GM23338 (cell line): ENCODE results near the gene TTC3.

ENCODE experiments used
- CREB1 ChIP-seq: fragments of 250-450 bp; sonication (Bioruptor Pico); IDR thresholded peaks from 2 replicates; pipeline ENCODE4 v1.5.0; 2020; ENCODE audit warnings: low read depth, mild to moderate bottlenecking, moderate library complexity
- CTCF ChIP-seq, 2 experiments: fragments of 200-600 bp in 1 of 2; sonication (generic) in 1 of 2; conservative IDR thresholded peaks; 2 replicates each; pipeline versions ENCODE4 v1.5.1 to v1.6.1; 2016 to 2017; ENCODE audit warnings: antibody characterized with exemption in 2 of 2, low read depth in 2 of 2, mild to moderate bottlenecking in 2 of 2, moderate library complexity in 1 of 2
- EZH2 ChIP-seq: fragments of 200-600 bp; sonication (generic); IDR thresholded peaks from one replicate; pipeline ENCODE4 v1.8.0; 2017; ENCODE audit warnings: antibody characterized with exemption, mild to moderate bottlenecking, low read depth; ENCODE audit not compliant: unreplicated experiment
- EZH2phosphoT487 ChIP-seq: fragments of 200-600 bp; sonication (generic); IDR thresholded peaks from one replicate; pipeline ENCODE4 v1.8.1; 2018; ENCODE audit warnings: antibody characterized with exemption; ENCODE audit not compliant: unreplicated experiment
- JUNB ChIP-seq: IDR thresholded peaks from one replicate; pipeline ENCODE4 v1.6.1; 2016; ENCODE audit warnings: antibody characterized with exemption; ENCODE audit not compliant: unreplicated experiment
- NANOG ChIP-seq: IDR thresholded peaks from 2 replicates; pipeline ENCODE4 v1.6.1; 2016; ENCODE audit warnings: antibody characterized with exemption, borderline replicate concordance
- POLR2AphosphoS5 ChIP-seq: IDR thresholded peaks from 2 replicates; pipeline ENCODE4 v1.6.1; 2016; ENCODE audit warnings: antibody characterized with exemption, low read depth
- REST ChIP-seq: IDR thresholded peaks from one replicate; pipeline ENCODE4 v1.6.1; 2018; ENCODE audit warnings: antibody characterized with exemption; ENCODE audit not compliant: unreplicated experiment
- STAT1 ChIP-seq: IDR thresholded peaks from one replicate; pipeline ENCODE4 v1.6.1; 2016; ENCODE audit warnings: antibody characterized with exemption; ENCODE audit not compliant: unreplicated experiment
- ZNF114 ChIP-seq: fragments of 250-450 bp; sonication (Bioruptor Pico); IDR thresholded peaks from 2 replicates; pipeline ENCODE4 v1.5.0; 2020; ENCODE audit warnings: mild to moderate bottlenecking, moderate library complexity
- ZNF331 ChIP-seq: fragments of 250-450 bp; sonication (Bioruptor Pico); IDR thresholded peaks from 2 replicates; pipeline ENCODE4 v1.5.0; 2020; ENCODE audit warnings: low read depth, mild to moderate bottlenecking, moderate library complexity
- ZNF462 ChIP-seq: fragments of 250-450 bp; sonication (Bioruptor Pico); IDR thresholded peaks from 2 replicates; pipeline ENCODE4 v1.5.0; 2020; ENCODE audit warnings: mild to moderate bottlenecking, moderate library complexity

- no peak for TF ChIP-seq JUNB
- TF ChIP-seq REST, result no peak
- TF ChIP-seq CTCF (conservative IDR thresholded peaks at IDR 0.05; ENCODE audit: low read depth in 2 of 2), result no peak
- TF ChIP-seq EZH2, result no peak
- TF ChIP-seq POLR2AphosphoS5, result no peak
- no peak for TF ChIP-seq EZH2phosphoT487
- TF ChIP-seq CREB1, result no peak
- TF ChIP-seq ZNF114 (CRISPR knock-in tag), result no peak
- TF ChIP-seq STAT1, result no peak
- TF ChIP-seq ZNF331 (CRISPR knock-in tag), result no peak
- TF ChIP-seq ZNF462 (CRISPR knock-in tag), result no peak
- TF ChIP-seq NANOG, result no peak
Measured at GRCh38 chr21:37058261-37058660, 14.8 kb upstream of the TTC3 start.
